Neural progenitor cell (in vitro differentiated cells): ENCODE measurements around the gene VKORC1. TPM values are rescaled to one million over a fixed set of nuclear protein-coding genes. Genes with fewer than 3 reads are reported as not detected.
A peak's percentile ranks its signal among the peaks of the same experiment; 100 is the strongest.

Experiments used
- DNase-seq: peaks from one replicate; pipeline ENCODE4 v3.0.0-alpha.2; 2016; ENCODE audit warnings: low spot score
- H2AFZ ChIP-seq: fragments of 200-600 bp; sonication (generic); replicated peaks from 2 replicates; pipeline ENCODE4 v1.6.1; 2016; ENCODE audit warnings: antibody characterized with exemption
- H3F3A ChIP-seq: fragments of 200-600 bp; sonication (generic); 2 replicates; pipeline ENCODE4 v1.6.1; 2016; ENCODE audit warnings: antibody characterized with exemption, low read depth
- H3K27ac ChIP-seq: fragments of 200-600 bp; sonication (generic); 2 replicates; pipeline ENCODE4 v1.5.1; 2016; ENCODE audit warnings: mild to moderate bottlenecking
- H3K27me3 ChIP-seq: fragments of 200-600 bp; sonication (generic); 2 replicates; pipeline ENCODE4 v1.6.1; 2016; ENCODE audit warnings: mild to moderate bottlenecking, moderate library complexity
- H3K36me3 ChIP-seq: fragments of 200-600 bp; sonication (generic); 2 replicates; pipeline ENCODE4 v1.5.1; 2016
- H3K4me1 ChIP-seq: fragments of 200-600 bp; sonication (generic); 2 replicates; pipeline ENCODE4 v1.6.1; 2016; ENCODE audit warnings: mixed run types
- H3K4me2 ChIP-seq: fragments of 200-600 bp; sonication (generic); 2 replicates; pipeline ENCODE4 v1.6.1; 2016
- H3K4me3 ChIP-seq: fragments of 200-600 bp; sonication (generic); 2 replicates; pipeline ENCODE4 v1.5.1; 2016
- H3K79me2 ChIP-seq: fragments of 200-600 bp; sonication (generic); 2 replicates; pipeline ENCODE4 v1.6.1; 2016; ENCODE audit warnings: low read depth
- H3K9ac ChIP-seq: fragments of 200-600 bp; sonication (generic); 2 replicates; pipeline ENCODE4 v1.6.1; 2016
- H3K9me3 ChIP-seq: fragments of 200-600 bp; sonication (generic); 2 replicates; pipeline ENCODE4 v1.5.1; 2016; ENCODE audit warnings: low read depth
- H4K20me1 ChIP-seq: fragments of 200-600 bp; sonication (generic); 2 replicates; pipeline ENCODE4 v1.6.1; 2016; ENCODE audit warnings: low read depth
- H3K27ac Mint-ChIP-seq: 3 replicates; pipeline ENCODE4 v1.8.0; 2021; ENCODE audit warnings: mixed read lengths
- H3K27me3 Mint-ChIP-seq: 2 replicates; pipeline ENCODE4 v1.8.0; 2022; ENCODE audit warnings: low read depth, mild to moderate bottlenecking, inconsistent platforms, moderate library complexity, mixed read lengths; ENCODE audit not compliant: insufficient read depth
- H3K36me3 Mint-ChIP-seq: 3 replicates; pipeline ENCODE4 v1.8.0; 2021; ENCODE audit warnings: mixed read lengths
- H3K4me1 Mint-ChIP-seq: 3 replicates; pipeline ENCODE4 v1.8.0; 2021; ENCODE audit warnings: mixed read lengths
- H3K4me3 Mint-ChIP-seq: 3 replicates; pipeline ENCODE4 v1.8.0; 2021; ENCODE audit warnings: mild to moderate bottlenecking, moderate library complexity, mixed read lengths
- H3K9me3 Mint-ChIP-seq: 3 replicates; pipeline ENCODE4 v1.8.0; 2020; ENCODE audit warnings: mixed read lengths
- EZH2 ChIP-seq: fragments of 200-600 bp; sonication (generic); IDR thresholded peaks from 2 replicates; pipeline ENCODE4 v1.6.1; 2017; ENCODE audit warnings: antibody characterized with exemption, mild to moderate bottlenecking, moderate library complexity
- EZH2phosphoT487 ChIP-seq: fragments of 200-600 bp; sonication (generic); IDR thresholded peaks from 2 replicates; pipeline ENCODE4 v1.6.1; 2017; ENCODE audit warnings: antibody characterized with exemption
- total RNA-seq: library from RNA; depleted of rRNA; stranded (reverse); fragments of >200 nt; gene quantifications from 2 replicates; pipeline ENCODE4 v1.2.3, GENCODE V29; 2015; ENCODE audit warnings: low replicate concordance
- TF ChIP-seq, protein P1 (sequence below): fragments of 200-600 bp; sonication (generic); IDR thresholded peaks from 2 replicates; pipeline ENCODE4 v1.5.1; 2017; ENCODE audit warnings: antibody characterized with exemption, mild to moderate bottlenecking

Gene VKORC1
- 95.9 and 137 TPM in 2 replicates for total RNA-seq

- Mint-ChIP-seq H3K4me3 (peak within 1 kb of the TSS; percentile 98), H3K4me1 (peaks cover 8% of the 10 kb centered on the region), H3K9me3 (peaks cover 5% of the 10 kb centered on the region), H3K36me3 (peaks cover 3% of the 10 kb centered on the region), H3K27me3 (peaks cover 12% of the 10 kb centered on the region), H3K27ac (peak within 1 kb of the TSS; percentile 4)
- TF ChIP-seq EZH2: no peak
- no peak for TF ChIP-seq EZH2phosphoT487
- TF ChIP-seq, protein P1, sequence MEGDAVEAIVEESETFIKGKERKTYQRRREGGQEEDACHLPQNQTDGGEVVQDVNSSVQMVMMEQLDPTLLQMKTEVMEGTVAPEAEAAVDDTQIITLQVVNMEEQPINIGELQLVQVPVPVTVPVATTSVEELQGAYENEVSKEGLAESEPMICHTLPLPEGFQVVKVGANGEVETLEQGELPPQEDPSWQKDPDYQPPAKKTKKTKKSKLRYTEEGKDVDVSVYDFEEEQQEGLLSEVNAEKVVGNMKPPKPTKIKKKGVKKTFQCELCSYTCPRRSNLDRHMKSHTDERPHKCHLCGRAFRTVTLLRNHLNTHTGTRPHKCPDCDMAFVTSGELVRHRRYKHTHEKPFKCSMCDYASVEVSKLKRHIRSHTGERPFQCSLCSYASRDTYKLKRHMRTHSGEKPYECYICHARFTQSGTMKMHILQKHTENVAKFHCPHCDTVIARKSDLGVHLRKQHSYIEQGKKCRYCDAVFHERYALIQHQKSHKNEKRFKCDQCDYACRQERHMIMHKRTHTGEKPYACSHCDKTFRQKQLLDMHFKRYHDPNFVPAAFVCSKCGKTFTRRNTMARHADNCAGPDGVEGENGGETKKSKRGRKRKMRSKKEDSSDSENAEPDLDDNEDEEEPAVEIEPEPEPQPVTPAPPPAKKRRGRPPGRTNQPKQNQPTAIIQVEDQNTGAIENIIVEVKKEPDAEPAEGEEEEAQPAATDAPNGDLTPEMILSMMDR: no peak
- H4K20me1 ChIP-seq: peaks cover 19% of the 10 kb centered on the region
- peaks cover 22% of the 10 kb centered on the region for H3K79me2 ChIP-seq
- peak within 1 kb of the TSS; percentile 87 for H3K4me2 ChIP-seq
- H3K36me3 ChIP-seq: no peaks in the 10 kb centered on the region
- peak; percentile 98 for DNase-seq
- H3K27me3 ChIP-seq: no peaks in the 10 kb centered on the region
- H3K27ac ChIP-seq: peak within 1 kb of the TSS; percentile 71
- peaks cover 28% of the 10 kb centered on the region for H3F3A ChIP-seq
- H3K9me3 ChIP-seq: no peaks in the 10 kb centered on the region
- peak within 1 kb of the TSS; percentile 64 for H2AFZ ChIP-seq
- H3K4me3 ChIP-seq: peak within 1 kb of the TSS; percentile 86
- peaks cover 3% of the 10 kb centered on the region for H3K4me1 ChIP-seq
- peak within 1 kb of the TSS; percentile 42 for H3K9ac ChIP-seq
Observed at GRCh38 chr16:31094424-31095120, at the start of gene VKORC1. Gene VKORC1, minus strand, starts transcription at chr16:31094797. Its CDS starts 68 bp downstream, at chr16:31094729.

- no peaks in the 10 kb centered on the region for H3K79me2 ChIP-seq
- H3K9me3 ChIP-seq: no peaks in the 10 kb centered on the region
- no peak for DNase-seq
- H3K9me3 Mint-ChIP-seq: no peaks in the 10 kb centered on the region
- H3K9ac ChIP-seq: no peak overlapping the region
- no peak overlapping the region for H3K27ac Mint-ChIP-seq
- H3K36me3 Mint-ChIP-seq: peaks cover 1% of the 10 kb centered on the region
- peaks cover 5% of the 10 kb centered on the region for H3K4me1 ChIP-seq
- no peaks in the 10 kb centered on the region for H3K36me3 ChIP-seq
- H3K4me1 Mint-ChIP-seq: peaks cover 18% of the 10 kb centered on the region
- H3K4me3 ChIP-seq: no peak overlapping the region
- no peak overlapping the region for H3K4me2 ChIP-seq
- peak overlapping the region; percentile 70 for H3K4me3 Mint-ChIP-seq
- H3K27ac ChIP-seq: no peak overlapping the region
- H3K27me3 ChIP-seq: peaks cover 48% of the 10 kb centered on the region
- no peak overlapping the region for H2AFZ ChIP-seq
- TF ChIP-seq, protein P1: peak; percentile 13
- TF ChIP-seq EZH2phosphoT487: no peak
- peaks cover 12% of the 10 kb centered on the region for H3K27me3 Mint-ChIP-seq
- peaks cover 14% of the 10 kb centered on the region for H3F3A ChIP-seq
- no peaks in the 10 kb centered on the region for H4K20me1 ChIP-seq
Observed at GRCh38 chr16:31143694-31144148, 49.1 kb upstream of the VKORC1 start.

DNA sequence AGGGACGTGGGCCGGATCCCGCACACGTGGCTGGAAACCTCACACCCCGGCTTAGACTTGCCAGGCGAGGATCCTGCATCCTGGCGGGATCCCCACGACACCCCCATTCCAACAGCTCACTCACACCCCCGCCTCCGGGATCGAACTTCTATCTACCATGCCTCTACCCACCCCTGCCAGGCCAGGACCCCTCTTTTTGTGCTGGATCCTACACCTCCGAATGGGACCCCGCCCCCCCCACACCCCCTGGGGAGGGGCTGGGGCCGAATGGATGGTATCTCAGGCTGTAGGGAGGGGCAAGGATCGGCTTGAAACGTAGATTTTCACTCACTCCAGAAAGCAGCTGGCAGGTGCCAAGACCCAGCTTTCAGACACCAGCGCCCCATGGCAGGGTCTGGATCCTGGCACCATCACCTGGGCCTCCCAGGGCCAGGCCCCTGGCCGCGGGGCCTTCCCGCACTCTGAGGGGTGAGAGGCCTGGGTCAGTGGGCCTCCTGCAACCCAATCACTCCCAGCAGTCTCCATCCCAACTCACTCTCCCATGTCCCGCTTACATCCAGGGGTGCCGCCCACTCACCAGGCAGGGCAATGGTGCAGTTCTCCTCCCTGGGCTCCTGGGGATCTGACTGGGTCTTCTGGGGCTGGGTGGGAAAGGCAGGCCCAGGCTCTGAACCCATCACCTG is 48.6 kb upstream of the VKORC1 start:
- Histone ChIP-seq H3K27me3 (peaks cover 42% of the 10 kb centered on the region), H4K20me1 (no peaks in the 10 kb centered on the region), H3K4me3 (peak overlapping the region; percentile 39), H2AFZ (peak overlapping the region; percentile 98), H3K27ac (no peak overlapping the region), H3K4me2 (peak overlapping the region; percentile 79), H3K9ac (no peak overlapping the region), H3K4me1 (peaks cover 5% of the 10 kb centered on the region), H3F3A (peaks cover 14% of the 10 kb centered on the region), H3K79me2 (no peaks in the 10 kb centered on the region), H3K36me3 (no peaks in the 10 kb centered on the region), H3K9me3 (no peaks in the 10 kb centered on the region)
- Mint-ChIP-seq H3K4me3 (peak overlapping the region; percentile 70), H3K27ac (no peak overlapping the region), H3K4me1 (peaks cover 22% of the 10 kb centered on the region), H3K27me3 (peaks cover 12% of the 10 kb centered on the region), H3K36me3 (peaks cover 1% of the 10 kb centered on the region), H3K9me3 (no peaks in the 10 kb centered on the region)
- DNase-seq: no peak
- TF ChIP-seq EZH2 (no peak), EZH2phosphoT487 (no peak)
- TF ChIP-seq, protein P1: no peak
